Upper lobe of right lung (tissue), 1 donor: ENCODE measurements around the gene NNT. TPM values are rescaled to one million over a fixed set of nuclear protein-coding genes. Genes with fewer than 3 reads are reported as not detected.
A peak's percentile ranks its signal among the peaks of the same experiment; 100 is the strongest.

ENCODE experiments used
- ATAC-seq: fragments of 200-7000 bp; cut with Tn5 transposase; one replicate; pipeline ENCODE4 v1.9.1; 2020; ENCODE audit warnings: mild to moderate bottlenecking, moderate library complexity
- DNase-seq: peaks from one replicate; pipeline ENCODE4 v3.0.0-alpha.2; 2020
- H3K27ac ChIP-seq: fragments of 200-600 bp; one replicate; pipeline ENCODE4 v1.8.0; 2022
- H3K27me3 ChIP-seq: fragments of 200-600 bp; one replicate; pipeline ENCODE4 v1.8.0; 2022; ENCODE audit warnings: mild to moderate bottlenecking
- H3K36me3 ChIP-seq: fragments of 200-600 bp; one replicate; pipeline ENCODE4 v1.8.0; 2022
- H3K4me1 ChIP-seq: fragments of 200-600 bp; one replicate; pipeline ENCODE4 v1.8.0; 2022
- H3K4me3 ChIP-seq: fragments of 200-600 bp; one replicate; pipeline ENCODE4 v1.8.0; 2022; ENCODE audit warnings: mild to moderate bottlenecking
- H3K9me3 ChIP-seq: fragments of 200-600 bp; one replicate; pipeline ENCODE4 v1.8.0; 2022
- intact Hi-C: fragments of 100-400 bp; cut with DNase I; formaldehyde crosslinking; loops from one replicate; pipeline ENCODE4 v1.11.0; 2022
- total RNA-seq: library from RNA; stranded (reverse); fragmentation: NEBNext Ultra II Directional; extraction: Animal tissue kit (Norgen Biotek cat#: 25700); gene quantifications from one replicate; pipeline ENCODE4 v1.2.1, GENCODE V29; 2021
- TF ChIP-seq, protein P1 (sequence below): fragments of 200-600 bp; IDR thresholded peaks from one replicate; pipeline ENCODE4 v1.8.0; 2022; ENCODE audit warnings: antibody characterized with exemption
- donor health status: DM: no; HTN: yes; CAD: no; lungs with severe emphysema.

The NNT gene
- total RNA-seq, 1 donor from 2014 or later: 67.7 TPM

GRCh38 chr5:43619911-43620310 is 16.9 kb downstream of the NNT start:
- Histone ChIP-seq H3K27me3 (no peaks in the 10 kb centered on the region), H3K4me3 (no peak overlapping the region), H3K36me3 (peaks cover 20% of the 10 kb centered on the region), H3K27ac (peak overlapping the region; percentile 47), H3K9me3 (no peaks in the 10 kb centered on the region), H3K4me1 (peaks cover 12% of the 10 kb centered on the region)
- TF ChIP-seq, protein P1, sequence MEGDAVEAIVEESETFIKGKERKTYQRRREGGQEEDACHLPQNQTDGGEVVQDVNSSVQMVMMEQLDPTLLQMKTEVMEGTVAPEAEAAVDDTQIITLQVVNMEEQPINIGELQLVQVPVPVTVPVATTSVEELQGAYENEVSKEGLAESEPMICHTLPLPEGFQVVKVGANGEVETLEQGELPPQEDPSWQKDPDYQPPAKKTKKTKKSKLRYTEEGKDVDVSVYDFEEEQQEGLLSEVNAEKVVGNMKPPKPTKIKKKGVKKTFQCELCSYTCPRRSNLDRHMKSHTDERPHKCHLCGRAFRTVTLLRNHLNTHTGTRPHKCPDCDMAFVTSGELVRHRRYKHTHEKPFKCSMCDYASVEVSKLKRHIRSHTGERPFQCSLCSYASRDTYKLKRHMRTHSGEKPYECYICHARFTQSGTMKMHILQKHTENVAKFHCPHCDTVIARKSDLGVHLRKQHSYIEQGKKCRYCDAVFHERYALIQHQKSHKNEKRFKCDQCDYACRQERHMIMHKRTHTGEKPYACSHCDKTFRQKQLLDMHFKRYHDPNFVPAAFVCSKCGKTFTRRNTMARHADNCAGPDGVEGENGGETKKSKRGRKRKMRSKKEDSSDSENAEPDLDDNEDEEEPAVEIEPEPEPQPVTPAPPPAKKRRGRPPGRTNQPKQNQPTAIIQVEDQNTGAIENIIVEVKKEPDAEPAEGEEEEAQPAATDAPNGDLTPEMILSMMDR: no peak
- DNase-seq (no peak), ATAC-seq (no peak)
- intact Hi-C loops: no loop called here

DNA sequence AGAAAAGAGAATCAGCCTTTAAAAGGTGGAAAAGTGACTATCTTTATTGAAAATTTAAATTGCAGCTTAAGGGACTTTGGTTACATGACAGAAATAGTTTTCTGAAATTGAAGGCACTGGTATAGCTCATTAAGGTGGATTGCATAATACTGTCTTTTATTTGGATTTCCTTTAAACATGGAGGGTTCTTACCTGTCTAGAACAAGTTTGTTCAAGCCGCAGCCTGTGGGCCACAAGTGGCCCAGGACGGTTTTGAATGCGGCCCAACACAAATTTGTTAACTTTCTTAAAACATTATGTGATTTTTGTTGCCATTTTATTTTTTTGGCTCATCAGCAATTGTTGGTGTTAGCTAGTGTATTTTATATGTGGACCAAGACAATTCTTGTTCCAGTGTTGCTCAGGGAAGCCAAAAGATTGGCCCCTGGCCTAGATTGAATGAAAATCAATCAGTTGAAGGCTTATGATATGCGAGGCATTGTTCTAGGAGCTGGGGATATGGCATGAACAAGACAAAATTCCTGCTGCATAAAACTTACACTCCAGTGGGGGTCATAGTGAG is 18.0 kb downstream of the NNT start:
- Histone ChIP-seq H3K27ac (no peak overlapping the region), H3K9me3 (no peaks in the 10 kb centered on the region), H3K4me3 (no peak overlapping the region), H3K4me1 (peaks cover 12% of the 10 kb centered on the region), H3K27me3 (no peaks in the 10 kb centered on the region), H3K36me3 (peaks cover 15% of the 10 kb centered on the region)
- intact Hi-C loops: no loop called here
- TF ChIP-seq, protein P1: no peak
- DNase-seq (no peak), ATAC-seq (peak; percentile 70)

- ATAC-seq (no peak), DNase-seq (no peak)
- Histone ChIP-seq H3K4me3 (no peak overlapping the region), H3K27me3 (no peaks in the 10 kb centered on the region), H3K27ac (no peak overlapping the region), H3K4me1 (peaks cover 12% of the 10 kb centered on the region), H3K36me3 (peaks cover 13% of the 10 kb centered on the region), H3K9me3 (no peaks in the 10 kb centered on the region)
- TF ChIP-seq, protein P1: no peak
- intact Hi-C loops: no loop called here
These were observed 19.1 kb downstream of the NNT start for GRCh38 chr5:43622074-43622473.

DNA sequence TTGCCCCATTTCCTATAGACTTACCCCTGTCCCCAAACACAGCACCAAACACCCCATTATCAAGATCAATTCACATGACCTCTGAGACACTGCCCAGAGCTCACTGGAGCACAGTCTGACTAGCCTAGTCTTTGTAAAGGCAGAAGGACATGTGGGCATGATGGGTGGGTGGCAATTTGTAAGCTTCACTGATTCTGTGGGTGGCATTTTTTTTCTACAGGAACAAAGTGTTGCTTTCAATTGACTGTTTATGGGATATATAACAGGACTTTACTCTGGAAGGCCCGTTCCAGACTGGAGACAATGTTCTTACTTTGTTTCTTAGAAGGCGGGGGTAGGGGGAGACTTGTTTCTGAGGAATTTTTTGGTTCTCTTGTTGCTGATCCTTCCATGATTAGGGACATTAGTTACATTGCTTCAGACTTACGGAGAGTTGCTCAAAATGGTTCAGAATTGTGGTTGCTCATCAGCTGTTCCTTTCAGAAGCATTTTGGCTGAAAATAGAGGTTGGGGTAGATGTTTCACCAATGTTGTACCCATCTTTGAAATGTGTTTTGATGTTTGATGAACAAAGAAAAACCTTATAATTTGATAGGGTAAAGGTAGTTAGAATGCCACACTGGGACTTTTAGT is 20.2 kb downstream of the NNT start:
- Histone ChIP-seq H3K27me3 (no peaks in the 10 kb centered on the region), H3K27ac (no peak overlapping the region), H3K36me3 (peaks cover 4% of the 10 kb centered on the region), H3K4me1 (peaks cover 12% of the 10 kb centered on the region), H3K4me3 (no peak overlapping the region), H3K9me3 (no peaks in the 10 kb centered on the region)
- ATAC-seq (peak; percentile 81), DNase-seq (no peak)
- intact Hi-C loops: no loop called here
- TF ChIP-seq, protein P1: no peak

GRCh38 chr5:43627028-43627427 is 24.0 kb downstream of the NNT start:
- TF ChIP-seq, protein P1: peak; percentile 41
- Histone ChIP-seq H3K36me3 (peaks cover 11% of the 10 kb centered on the region), H3K27ac (no peak overlapping the region), H3K9me3 (no peaks in the 10 kb centered on the region), H3K27me3 (no peaks in the 10 kb centered on the region), H3K4me3 (no peak overlapping the region), H3K4me1 (no peaks in the 10 kb centered on the region)
- ATAC-seq (peak; percentile 85), DNase-seq (no peak)
- intact Hi-C loops: no loop called here
